ENCODE results near the gene SPATA31A7. TPM values are rescaled to one million over a fixed set of nuclear protein-coding genes. Genes with fewer than 3 reads are reported as not detected.
"Not testable (repeated sequence)": the region's sequence is repeated elsewhere in the genome, so short reads cannot be mapped to it uniquely, and the experiment has no call there.

SPATA31A7 gene
- not detected for total RNA-seq

- H3K4me3 Mint-ChIP-seq; POLR2A ChIA-PET; H3K36me3 Mint-ChIP-seq; H3K4me1 Mint-ChIP-seq; H3K9me3 Mint-ChIP-seq; DNase-seq; ATAC-seq (ENCODE audit: low read depth); H3K27me3 Mint-ChIP-seq; H3K27ac Mint-ChIP-seq: not testable (repeated sequence)
Observed at GRCh38 chr9:61189736-61190135, at the start of gene SPATA31A7. Gene SPATA31A7, plus strand, starts transcription at chr9:61190036. Its CDS starts 29 bp downstream, at chr9:61190065.

GRCh38 chr9:61226438-61226837 is 36.6 kb downstream of the SPATA31A7 start:
- ATAC-seq (ENCODE audit: low read depth); H3K27ac Mint-ChIP-seq; DNase-seq; H3K9me3 Mint-ChIP-seq; H3K4me1 Mint-ChIP-seq; H3K27me3 Mint-ChIP-seq; H3K36me3 Mint-ChIP-seq; POLR2A ChIA-PET; H3K4me3 Mint-ChIP-seq: not testable (repeated sequence)
